IgD-negative memory B cell (primary cell): ENCODE data around the gene SLC41A3. TPM values are rescaled to one million over a fixed set of nuclear protein-coding genes. Genes with fewer than 3 reads are reported as not detected.
"Not testable (repeated sequence)": the region's sequence is repeated elsewhere in the genome, so short reads cannot be mapped to it uniquely, and the experiment has no call there.

Experiments
- H3K27ac Mint-ChIP-seq, 3 donors: one replicate each; pipeline ENCODE4 v1.8.0; 2020 to 2022; ENCODE audit warnings: mild to moderate bottlenecking in 3 of 3, mixed read lengths in 3 of 3, moderate library complexity in 1 of 3
- H3K27me3 Mint-ChIP-seq: one replicate; pipeline ENCODE4 v1.8.0; 2021; ENCODE audit warnings: mixed read lengths
- H3K36me3 Mint-ChIP-seq: one replicate; pipeline ENCODE4 v1.8.0; 2020; ENCODE audit warnings: mild to moderate bottlenecking, mixed read lengths
- H3K4me1 Mint-ChIP-seq, 3 donors: one replicate each; pipeline ENCODE4 v1.8.0; 2020 to 2022; ENCODE audit warnings: mixed read lengths in 3 of 3, mild to moderate bottlenecking in 1 of 3
- H3K4me3 Mint-ChIP-seq, 4 donors: one replicate each; pipeline ENCODE4 v1.8.0; 2020 to 2022; ENCODE audit warnings: mild to moderate bottlenecking in 4 of 4, mixed read lengths in 4 of 4, moderate library complexity in 3 of 4
- H3K9me3 Mint-ChIP-seq, 3 donors: one replicate each; pipeline ENCODE4 v1.8.0; 2020 to 2021; ENCODE audit warnings: mixed read lengths in 3 of 3, mild to moderate bottlenecking in 1 of 3
- polyA plus RNA-seq: library from polyadenylated mRNA; unstranded; fragments of 300-500 nt; fragmentation: Illumina TruSeq; gene quantifications from one replicate; pipeline ENCODE4 v1.2.3, GENCODE V29; 2021

SLC41A3 gene
- polyA plus RNA-seq, 1 donor from 2014 or later = 18.1 TPM

DNA sequence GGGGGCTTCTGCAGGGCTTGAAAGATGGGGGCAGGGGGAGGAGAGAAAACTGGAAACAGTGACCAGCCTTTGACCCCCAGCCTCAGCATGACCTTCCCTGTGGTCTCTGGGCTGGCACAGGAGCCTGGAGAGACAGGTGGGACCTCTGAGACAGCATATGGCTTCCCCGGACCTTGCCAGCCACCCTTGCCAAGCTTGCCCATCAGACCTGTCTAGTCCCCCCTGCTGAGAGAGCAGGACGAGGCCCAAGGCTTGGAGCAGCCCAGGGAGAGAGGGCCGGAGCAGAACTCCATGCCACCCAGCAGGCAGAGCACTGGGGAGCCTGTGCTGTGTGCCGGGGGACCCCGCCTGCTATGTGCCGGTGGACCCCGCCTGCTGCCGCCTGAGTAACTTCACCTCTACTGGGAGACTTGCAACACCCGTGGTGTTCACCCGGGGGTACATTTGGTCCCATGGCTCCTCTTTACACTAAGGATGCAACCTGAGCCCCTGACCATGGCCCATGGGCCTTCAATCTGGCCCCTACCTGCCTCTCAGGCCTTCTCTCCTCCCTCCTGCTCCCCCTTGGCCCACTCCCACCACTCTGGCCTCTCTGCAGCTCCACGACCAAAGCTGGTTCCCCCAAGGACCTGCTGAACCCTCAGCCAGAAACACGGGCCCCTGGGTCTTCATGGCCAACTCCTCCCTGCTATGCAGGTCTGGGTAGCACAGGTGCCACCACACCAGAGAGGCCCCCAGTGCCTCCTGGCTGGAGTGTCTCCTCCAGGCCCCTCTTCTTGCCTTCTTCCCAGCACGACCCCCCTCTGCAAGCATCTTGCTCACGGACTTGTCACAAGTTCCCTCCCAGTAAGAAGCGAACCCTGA lies 21.1 kb upstream of the SLC41A3 start:
- peaks cover 3% of the 10 kb centered on the region for H3K27me3 Mint-ChIP-seq
- peaks cover 0 to 4% (median 4%) of the 10 kb centered on the region in 3 donors for H3K4me1 Mint-ChIP-seq
- no peaks in the 10 kb centered on the region for H3K36me3 Mint-ChIP-seq
- H3K9me3 Mint-ChIP-seq = no peaks in the 10 kb centered on the region
- H3K4me3 Mint-ChIP-seq = peak overlapping the region in 1 of 4 donors; percentile 47
- no peak overlapping the region for H3K27ac Mint-ChIP-seq

DNA sequence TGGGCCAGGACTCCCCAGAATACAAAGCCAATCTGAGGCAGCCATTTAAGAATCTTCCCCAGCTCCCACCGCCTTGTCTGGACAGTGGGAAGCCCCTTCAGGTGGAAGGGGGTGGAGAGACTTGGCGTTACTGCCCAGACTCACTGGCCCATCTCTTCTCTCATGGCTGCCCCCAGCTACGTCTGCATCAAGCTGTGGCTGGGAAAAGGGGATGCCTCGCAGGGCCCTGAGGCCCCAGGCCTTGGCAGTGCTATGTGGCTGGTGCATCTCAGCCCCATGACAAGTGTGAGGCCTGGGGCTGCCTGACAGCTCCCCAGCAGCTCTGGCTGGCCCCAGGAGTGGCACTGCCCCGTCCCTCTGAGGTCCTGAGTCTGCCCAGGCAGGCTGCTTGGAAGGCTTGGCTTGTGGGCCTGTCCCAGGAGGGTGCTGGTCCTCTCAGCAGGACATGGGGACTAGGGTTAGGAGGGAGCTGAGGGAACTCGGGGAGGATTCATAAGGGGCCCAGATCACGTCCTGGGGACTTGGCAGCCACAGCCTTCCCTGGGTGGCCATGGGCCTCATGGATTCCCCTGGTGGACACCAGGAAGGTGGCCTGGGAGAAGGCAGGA lies 20.2 kb upstream of the SLC41A3 start:
- peaks cover 0 to 4% (median 4%) of the 10 kb centered on the region in 3 donors for H3K4me1 Mint-ChIP-seq
- no peaks in the 10 kb centered on the region for H3K36me3 Mint-ChIP-seq
- no peaks in the 10 kb centered on the region for H3K9me3 Mint-ChIP-seq
- H3K27ac Mint-ChIP-seq = no peak overlapping the region
- peaks cover 3% of the 10 kb centered on the region for H3K27me3 Mint-ChIP-seq
- H3K4me3 Mint-ChIP-seq = no peak overlapping the region

DNA sequence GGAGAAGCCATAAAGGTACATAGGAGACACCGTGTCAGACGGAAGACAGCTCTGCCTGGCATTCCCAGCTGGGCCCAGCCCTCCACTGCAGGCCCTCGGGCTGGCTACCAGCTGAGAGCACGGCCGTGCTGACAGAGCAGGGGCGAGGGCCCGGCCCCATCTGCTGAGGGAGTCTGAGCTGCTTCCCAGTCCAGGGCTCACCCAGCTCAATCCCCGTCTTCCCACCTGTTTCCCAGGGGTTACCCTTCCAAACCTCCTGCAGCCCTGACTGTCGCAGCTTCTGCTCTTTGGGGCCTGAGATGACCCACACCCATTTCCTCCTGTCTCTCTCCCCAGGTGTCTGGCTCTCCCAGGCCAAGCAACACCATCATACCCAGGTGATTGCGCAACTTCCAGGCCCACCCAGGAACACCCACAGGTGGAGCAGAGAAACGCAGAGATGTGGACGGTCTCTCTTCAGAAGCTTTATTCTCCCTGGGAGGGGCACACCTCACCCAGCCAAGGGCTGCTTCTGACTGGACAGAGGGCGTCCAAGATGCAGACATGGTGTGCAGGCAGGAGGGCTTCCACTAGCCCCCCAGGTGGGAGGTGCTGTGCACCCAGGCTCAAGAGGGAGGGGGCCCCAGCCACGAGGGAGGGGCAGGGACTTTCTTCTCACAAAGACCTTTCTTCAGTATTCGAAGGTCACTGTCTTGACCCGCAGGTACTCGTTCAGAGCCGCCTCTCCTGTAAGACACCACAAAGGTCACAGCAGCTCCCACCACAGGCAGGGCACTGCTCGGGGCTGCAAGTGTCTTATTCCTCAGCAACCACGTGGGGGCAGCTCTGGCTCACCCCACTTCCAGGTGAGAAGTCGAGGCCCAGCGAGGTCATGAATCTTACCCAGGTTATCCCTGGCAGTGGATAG lies 19.4 kb upstream of the SLC41A3 start:
- no peak overlapping the region for H3K27ac Mint-ChIP-seq
- no peak overlapping the region for H3K4me3 Mint-ChIP-seq
- no peaks in the 10 kb centered on the region for H3K36me3 Mint-ChIP-seq
- no peaks in the 10 kb centered on the region for H3K9me3 Mint-ChIP-seq
- peaks cover 0 to 4% (median 4%) of the 10 kb centered on the region in 3 donors for H3K4me1 Mint-ChIP-seq
- peaks cover 3% of the 10 kb centered on the region for H3K27me3 Mint-ChIP-seq

DNA sequence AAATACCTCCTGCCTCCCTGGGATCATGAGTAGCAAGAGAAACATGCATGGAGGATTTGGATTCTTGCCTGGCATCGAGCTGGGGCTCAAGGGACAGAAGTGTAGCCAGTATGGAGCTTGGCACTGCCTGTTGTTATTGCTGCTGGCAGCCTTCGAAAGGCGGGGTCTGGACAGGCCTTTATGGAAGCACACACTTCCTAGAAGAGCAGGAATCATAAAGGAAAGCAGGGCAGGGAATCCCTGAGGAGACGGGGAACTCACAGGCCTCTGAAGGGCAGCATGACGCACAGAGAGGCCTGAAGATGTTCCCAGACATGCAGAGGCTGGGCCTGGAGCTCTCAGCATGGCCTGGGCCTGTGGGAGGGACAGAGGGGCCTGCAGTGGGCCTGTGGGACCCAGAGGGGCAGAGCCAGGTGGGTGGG lies 18.6 kb upstream of the SLC41A3 start:
- Mint-ChIP-seq H3K36me3 (no peaks in the 10 kb centered on the region), H3K4me3 (no peak overlapping the region), H3K27me3 (peaks cover 3% of the 10 kb centered on the region), H3K4me1 (peaks cover 0 to 4% (median 4%) of the 10 kb centered on the region in 3 donors), H3K27ac (no peak overlapping the region), H3K9me3 (peaks cover 0 to 3% (median 3%) of the 10 kb centered on the region in 3 donors)

DNA sequence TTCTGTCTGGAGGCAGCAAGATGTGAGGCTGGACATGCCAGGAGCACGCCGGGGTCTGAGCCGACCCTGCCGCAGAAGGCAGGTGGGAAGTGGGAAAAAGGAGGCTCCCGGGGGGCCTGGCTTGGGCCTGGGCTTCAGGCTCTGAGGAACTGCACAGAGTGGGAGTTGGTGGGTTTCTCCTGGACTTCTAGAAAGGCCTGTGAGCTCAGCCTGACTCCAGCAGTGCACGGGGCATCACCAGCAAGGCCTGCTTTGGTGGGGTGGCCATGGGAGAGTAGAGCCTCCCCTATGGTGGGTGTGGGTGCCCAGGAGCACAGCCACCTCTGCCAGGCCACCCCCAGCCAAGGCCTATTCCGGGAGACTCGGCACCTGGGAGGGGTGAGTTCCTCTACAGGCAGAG lies 18.1 kb upstream of the SLC41A3 start:
- Mint-ChIP-seq H3K4me1 (peaks cover 0 to 4% (median 4%) of the 10 kb centered on the region in 3 donors), H3K36me3 (no peaks in the 10 kb centered on the region), H3K4me3 (no peak overlapping the region), H3K27me3 (peaks cover 3% of the 10 kb centered on the region), H3K9me3 (peaks cover 3 to 7% (median 3%) of the 10 kb centered on the region in 3 donors), H3K27ac (no peak overlapping the region)

DNA sequence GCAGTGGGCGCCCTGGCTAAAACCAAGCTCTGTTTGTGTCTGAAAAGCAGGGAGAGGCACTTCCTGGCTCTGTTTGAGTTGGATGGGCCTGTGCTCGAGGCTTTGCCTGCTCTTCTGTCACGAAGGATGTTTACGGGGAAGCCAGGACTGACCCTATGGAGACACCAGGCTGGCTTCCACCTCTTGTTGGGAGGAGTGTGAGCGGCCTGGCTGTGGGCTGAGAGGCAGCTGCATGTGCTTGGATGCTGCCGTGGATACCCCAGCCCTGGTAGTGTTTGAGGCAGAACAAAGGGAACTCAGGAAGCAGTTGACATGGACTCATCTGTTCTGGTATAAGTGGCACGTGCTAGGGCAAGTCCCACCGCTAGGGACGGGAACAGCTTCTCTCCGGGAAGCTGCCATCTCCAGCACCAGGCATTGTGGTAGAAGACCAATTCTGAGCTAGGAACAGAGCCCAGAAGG lies 17.6 kb upstream of the SLC41A3 start:
- H3K27me3 Mint-ChIP-seq = peaks cover 3% of the 10 kb centered on the region
- H3K27ac Mint-ChIP-seq = no peak overlapping the region
- peaks cover 0 to 4% (median 4%) of the 10 kb centered on the region in 3 donors for H3K4me1 Mint-ChIP-seq
- H3K9me3 Mint-ChIP-seq = peaks cover 3 to 7% (median 7%) of the 10 kb centered on the region in 3 donors
- H3K4me3 Mint-ChIP-seq = no peak overlapping the region
- no peaks in the 10 kb centered on the region for H3K36me3 Mint-ChIP-seq

DNA sequence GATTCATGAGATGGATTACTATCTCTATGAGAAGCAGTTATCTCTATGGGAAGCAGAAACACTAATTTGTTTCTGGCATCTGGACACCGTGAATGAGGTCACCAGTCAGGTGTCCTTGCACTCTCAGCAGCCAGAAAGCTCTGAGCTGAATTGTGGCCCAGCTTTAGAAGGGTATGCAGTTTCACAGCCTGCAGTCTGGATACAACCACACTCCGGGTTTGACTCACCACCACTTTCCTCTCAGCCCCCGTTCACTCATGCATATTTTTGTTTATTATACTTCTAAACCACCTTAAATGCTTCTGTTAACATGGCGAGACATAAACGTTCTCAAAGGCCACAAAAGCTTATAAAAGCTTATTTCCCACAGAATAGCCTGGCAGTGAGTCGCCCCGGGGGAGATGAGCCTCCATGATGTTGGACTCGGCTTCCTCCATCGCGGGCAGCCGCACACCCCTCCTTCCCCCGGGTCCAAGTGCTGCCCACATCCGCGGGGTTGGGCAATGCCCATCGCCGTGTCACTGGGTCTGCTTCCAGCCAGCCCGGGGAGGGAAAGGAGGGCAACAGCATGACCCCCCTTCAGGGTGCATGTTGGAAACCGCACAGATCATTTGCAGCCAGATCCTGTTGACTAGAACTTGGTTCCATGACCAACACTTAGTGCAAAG lies 16.8 kb upstream of the SLC41A3 start:
- H3K27me3 Mint-ChIP-seq = peaks cover 3% of the 10 kb centered on the region
- H3K4me3 Mint-ChIP-seq = no peak overlapping the region
- H3K27ac Mint-ChIP-seq = no peak overlapping the region
- no peaks in the 10 kb centered on the region for H3K36me3 Mint-ChIP-seq
- peaks cover 0 to 4% (median 4%) of the 10 kb centered on the region in 3 donors for H3K4me1 Mint-ChIP-seq
- H3K9me3 Mint-ChIP-seq = peaks cover 3 to 13% (median 10%) of the 10 kb centered on the region in 3 donors

DNA sequence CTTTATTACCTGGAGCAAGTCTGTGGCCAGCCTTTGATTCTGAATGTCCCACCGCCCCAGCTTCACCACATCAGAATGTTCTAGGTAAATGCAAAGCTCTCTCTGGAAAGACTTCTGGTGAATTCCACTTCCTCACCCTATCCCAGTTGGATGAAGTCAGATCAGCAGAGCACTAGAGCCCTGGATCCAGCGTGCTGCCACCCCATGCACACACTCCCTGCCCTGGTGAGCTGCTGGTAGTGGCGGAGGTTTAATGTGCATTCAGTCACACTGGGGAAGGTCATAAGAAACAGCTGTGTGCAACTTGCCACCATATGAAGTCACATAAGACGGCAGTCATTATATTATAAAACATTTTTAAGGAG lies 16.3 kb upstream of the SLC41A3 start:
- H3K27me3 Mint-ChIP-seq = peaks cover 3% of the 10 kb centered on the region
- no peak overlapping the region for H3K27ac Mint-ChIP-seq
- no peaks in the 10 kb centered on the region for H3K36me3 Mint-ChIP-seq
- H3K4me1 Mint-ChIP-seq = peaks cover 0 to 4% (median 4%) of the 10 kb centered on the region in 3 donors
- H3K9me3 Mint-ChIP-seq = peaks cover 3 to 18% (median 15%) of the 10 kb centered on the region in 3 donors
- no peak overlapping the region for H3K4me3 Mint-ChIP-seq

DNA sequence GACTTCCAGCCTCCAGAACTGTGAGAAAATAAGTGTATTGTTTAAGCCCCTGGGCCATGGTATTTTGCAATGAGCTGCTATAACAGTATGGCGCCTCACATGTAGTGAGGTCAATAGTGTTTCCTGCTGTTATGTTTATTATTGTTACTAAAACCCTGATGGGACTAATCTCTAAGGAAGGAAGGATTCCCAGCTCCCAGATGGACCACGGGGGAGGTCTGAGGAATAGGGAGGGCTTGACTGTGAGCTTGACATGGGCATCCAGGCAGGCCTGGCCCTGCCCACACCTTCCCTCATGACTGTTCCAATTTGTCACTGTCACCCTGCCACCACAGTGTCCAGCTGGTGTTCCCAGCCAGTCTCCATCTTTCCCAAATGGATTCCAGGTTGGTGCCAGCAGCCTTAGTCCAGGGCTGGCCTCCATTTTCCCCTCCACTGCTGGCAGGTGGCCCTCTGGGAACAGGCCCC lies 14.5 kb upstream of the SLC41A3 start:
- H3K27ac Mint-ChIP-seq = no peak overlapping the region
- peaks cover 4% of the 10 kb centered on the region for H3K27me3 Mint-ChIP-seq
- H3K36me3 Mint-ChIP-seq = no peaks in the 10 kb centered on the region
- H3K4me1 Mint-ChIP-seq = peaks cover 0 to 4% (median 4%) of the 10 kb centered on the region in 3 donors
- H3K4me3 Mint-ChIP-seq = no peak overlapping the region
- H3K9me3 Mint-ChIP-seq = peaks cover 3 to 30% (median 21%) of the 10 kb centered on the region in 3 donors

DNA sequence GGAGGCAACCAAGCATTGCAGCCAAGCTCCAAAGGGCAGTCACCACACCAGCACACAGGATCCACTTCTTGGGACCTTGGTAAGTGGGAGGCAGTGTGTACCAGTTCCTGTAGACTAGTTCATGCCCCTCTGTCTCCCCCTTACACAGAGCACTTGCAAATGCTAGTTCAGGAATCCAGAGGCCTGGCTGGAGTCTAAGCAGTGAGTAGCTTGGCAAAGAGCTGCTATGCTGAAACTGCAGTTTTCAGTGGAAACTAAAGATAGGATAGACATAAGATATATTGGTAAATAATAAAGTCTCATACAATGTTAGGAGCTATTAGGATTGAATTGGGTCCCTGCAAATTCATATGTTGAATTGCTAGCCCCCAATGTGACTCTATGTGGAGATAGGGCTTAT lies 13.9 kb upstream of the SLC41A3 start:
- no peak overlapping the region for H3K27ac Mint-ChIP-seq
- H3K9me3 Mint-ChIP-seq = peaks cover 3 to 30% (median 21%) of the 10 kb centered on the region in 3 donors
- H3K4me1 Mint-ChIP-seq = peaks cover 0 to 4% (median 4%) of the 10 kb centered on the region in 3 donors
- no peak overlapping the region for H3K4me3 Mint-ChIP-seq
- H3K27me3 Mint-ChIP-seq = peaks cover 4% of the 10 kb centered on the region
- no peaks in the 10 kb centered on the region for H3K36me3 Mint-ChIP-seq

DNA sequence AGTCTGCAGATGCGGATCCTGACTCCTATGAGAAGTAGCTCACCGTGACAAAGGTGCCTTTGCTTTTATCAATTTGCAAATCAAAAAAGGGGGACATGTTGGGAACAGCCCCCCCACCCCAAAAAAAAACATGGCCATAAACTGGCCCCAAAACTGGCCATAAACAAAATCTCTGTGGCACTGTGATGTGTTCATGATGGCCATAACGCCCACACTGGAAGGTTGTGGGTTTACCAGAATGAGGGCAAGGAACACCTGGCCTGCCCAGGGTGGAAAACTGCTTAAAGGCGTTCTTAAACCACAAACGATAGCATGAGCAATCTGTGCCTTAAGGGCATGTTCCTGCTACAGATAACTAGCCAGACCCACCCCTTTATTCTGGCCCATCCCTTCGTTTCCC lies 12.3 kb upstream of the SLC41A3 start:
- H3K27me3 Mint-ChIP-seq, H3K36me3 Mint-ChIP-seq, H3K4me1 Mint-ChIP-seq: not testable (repeated sequence)
- Mint-ChIP-seq H3K9me3 (peaks cover 5 to 30% (median 25%) of the 10 kb centered on the region in 3 donors), H3K4me3 (peak overlapping the region in 2 of 4 donors; percentile 8 to 37), H3K27ac (peak overlapping the region in 1 of 3 donors; percentile 67)

DNA sequence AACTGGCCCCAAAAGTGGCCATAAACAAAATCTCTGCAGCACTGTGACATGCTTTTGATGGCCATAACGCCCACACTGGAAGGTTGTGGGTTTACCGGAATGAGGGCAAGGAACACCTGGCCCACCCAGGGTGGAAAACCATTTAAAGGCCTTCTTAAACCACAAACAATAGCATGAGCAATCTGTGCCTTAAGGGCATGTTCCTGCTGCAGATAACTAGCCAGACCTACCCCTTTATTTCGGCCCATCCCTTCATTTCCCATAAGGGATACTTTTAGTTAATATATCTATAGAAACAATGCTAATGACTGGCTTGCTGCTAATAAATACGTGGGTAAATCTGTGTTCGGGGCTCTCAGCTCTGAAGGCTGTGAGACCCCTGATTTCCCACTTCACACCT lies 8.2 kb upstream of the SLC41A3 start:
- H3K4me1 Mint-ChIP-seq, H3K4me3 Mint-ChIP-seq, H3K36me3 Mint-ChIP-seq, H3K27me3 Mint-ChIP-seq: not testable (repeated sequence)
- Mint-ChIP-seq H3K9me3 (peaks cover 2 to 29% (median 23%) of the 10 kb centered on the region in 3 donors), H3K27ac (peak overlapping the region in 1 of 3 donors; percentile 40)

DNA sequence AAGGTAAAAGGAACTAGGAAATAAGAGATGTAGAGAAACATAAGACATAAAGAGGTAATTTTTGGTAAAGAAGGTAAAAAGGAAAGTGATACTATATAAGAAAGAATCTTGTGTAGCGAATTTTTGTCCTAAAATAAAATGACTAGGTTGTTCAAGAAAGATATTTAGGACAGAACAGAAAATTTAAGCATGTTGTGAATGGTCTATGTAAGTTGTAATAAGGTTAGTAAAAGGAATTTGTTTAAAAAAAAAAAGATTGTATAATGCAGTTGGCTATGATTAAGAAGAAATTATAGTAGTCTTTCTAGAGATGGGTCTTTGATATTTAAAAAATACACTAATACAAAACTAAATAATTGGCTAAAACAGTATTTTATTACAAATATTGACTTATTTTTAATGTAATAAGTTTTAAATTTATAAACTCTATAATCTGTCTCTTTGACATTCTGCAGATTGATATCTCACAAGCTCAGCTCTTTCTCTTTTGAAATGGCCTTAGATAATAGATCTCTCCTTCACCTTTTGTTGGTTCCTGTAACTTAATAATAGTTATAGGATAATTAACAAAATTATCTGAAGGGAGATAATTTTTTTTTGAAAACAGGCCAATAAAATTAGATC lies 3.7 kb upstream of the SLC41A3 start:
- Mint-ChIP-seq H3K4me3 (no peak overlapping the region), H3K4me1 (peaks cover 4 to 12% (median 7%) of the 10 kb centered on the region in 3 donors), H3K27ac (no peak overlapping the region), H3K36me3 (no peaks in the 10 kb centered on the region), H3K9me3 (peaks cover 0 to 8% (median 2%) of the 10 kb centered on the region in 3 donors), H3K27me3 (no peaks in the 10 kb centered on the region)

DNA sequence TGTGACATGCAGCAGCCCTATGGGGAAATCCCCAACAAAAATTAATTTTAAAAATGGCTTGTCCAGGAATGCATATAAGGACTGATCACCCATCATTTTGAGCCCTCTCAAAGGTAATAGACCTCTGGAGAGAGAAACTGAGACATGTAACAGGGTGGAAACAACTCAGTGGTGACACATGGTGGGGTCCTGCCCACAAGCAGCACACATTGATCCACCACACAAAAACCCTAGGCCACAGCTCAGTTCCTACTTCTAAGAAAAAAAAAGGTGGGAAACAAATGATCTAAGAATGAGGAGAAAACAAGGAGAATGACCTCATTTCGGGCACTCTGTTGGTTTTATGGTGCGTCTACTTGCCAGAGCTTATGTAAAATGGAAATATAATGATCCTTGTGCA lies 1.9 kb upstream of the SLC41A3 start:
- Mint-ChIP-seq H3K36me3 (no peaks in the 10 kb centered on the region), H3K9me3 (peaks cover 0 to 3% (median 0%) of the 10 kb centered on the region in 3 donors), H3K27ac (peak overlapping the region in 1 of 3 donors; percentile 86)

More for the DNA sequence above, 1.9 kb upstream of the SLC41A3 start:
- H3K4me1 Mint-ChIP-seq = peaks cover 4 to 12% (median 7%) of the 10 kb centered on the region in 3 donors
- peak overlapping the region in 1 of 4 donors; percentile 94 for H3K4me3 Mint-ChIP-seq
- no peaks in the 10 kb centered on the region for H3K27me3 Mint-ChIP-seq
